GM23338 (cell line): Measurements from ENCODE around the gene LATS2. TPM values are rescaled to one million over a fixed set of nuclear protein-coding genes. Genes with fewer than 3 reads are reported as not detected.

Source experiments
- ATAC-seq: fragments of 200-7000 bp; cut with Tn5 transposase; 3 replicates; pipeline ENCODE4 v1.9.1; 2020
- DNase-seq: peaks from one replicate; pipeline ENCODE4 v3.0.0-alpha.2; 2015; ENCODE audit warnings: low spot score
- H2AFZ ChIP-seq: fragments of 200-600 bp; sonication (generic); 2 replicates; pipeline ENCODE4 v1.8.0; 2016; ENCODE audit warnings: antibody characterized with exemption, mild to moderate bottlenecking, moderate library complexity
- H3F3A ChIP-seq: fragments of 200-600 bp; sonication (generic); replicated peaks from 2 replicates; pipeline ENCODE4 v1.8.0; 2017; ENCODE audit warnings: antibody characterized with exemption, mixed run types, low read depth
- H3K27ac ChIP-seq: fragments of 200-600 bp; sonication (generic); 2 replicates; pipeline ENCODE4 v1.6.1; 2016; ENCODE audit warnings: low read depth
- H3K27me3 ChIP-seq: fragments of 200-600 bp; sonication (generic); 2 replicates; pipeline ENCODE4 v1.8.0; 2016; ENCODE audit warnings: mild to moderate bottlenecking, mixed run types, moderate library complexity; ENCODE audit not compliant: insufficient read depth
- H3K36me3 ChIP-seq: fragments of 200-600 bp; sonication (generic); 2 replicates; pipeline ENCODE4 v1.8.0; 2016; ENCODE audit warnings: mild to moderate bottlenecking; ENCODE audit not compliant: insufficient read depth
- H3K4me1 ChIP-seq: fragments of 200-600 bp; sonication (generic); 2 replicates; pipeline ENCODE4 v1.8.0; 2016; ENCODE audit warnings: mild to moderate bottlenecking, moderate library complexity; ENCODE audit not compliant: insufficient read depth
- H3K4me2 ChIP-seq: fragments of 200-600 bp; sonication (generic); 2 replicates; pipeline ENCODE4 v1.7.1; 2017; ENCODE audit warnings: mixed run types
- H3K4me3 ChIP-seq: fragments of 200-600 bp; sonication (generic); 2 replicates; pipeline ENCODE4 v1.6.1; 2016; ENCODE audit warnings: mixed run types
- H3K79me2 ChIP-seq: fragments of 200-600 bp; sonication (generic); replicated peaks from 2 replicates; pipeline ENCODE4 v1.8.0; 2017; ENCODE audit warnings: mild to moderate bottlenecking; ENCODE audit not compliant: insufficient read depth
- H3K9me2 ChIP-seq: fragments of 200-600 bp; sonication (generic); 2 replicates; pipeline ENCODE4 v1.8.0; 2017; ENCODE audit not compliant: insufficient read depth
- H4K20me1 ChIP-seq: fragments of 200-600 bp; sonication (generic); replicated peaks from 2 replicates; pipeline ENCODE4 v1.8.0; 2017; ENCODE audit warnings: mild to moderate bottlenecking; ENCODE audit not compliant: insufficient read depth
- H3K27ac Mint-ChIP-seq: 2 replicates; pipeline ENCODE4 v1.8.0; 2020; ENCODE audit warnings: inconsistent platforms, mild to moderate bottlenecking, moderate library complexity, mixed read lengths
- H3K27me3 Mint-ChIP-seq: 3 replicates; pipeline ENCODE4 v1.8.0; 2022; ENCODE audit warnings: low read depth, mild to moderate bottlenecking, moderate library complexity, mixed read lengths, inconsistent platforms; ENCODE audit not compliant: insufficient read depth, poor library complexity
- H3K36me3 Mint-ChIP-seq: 3 replicates; pipeline ENCODE4 v1.8.0; 2021; ENCODE audit warnings: low read depth, mild to moderate bottlenecking, inconsistent platforms, moderate library complexity, mixed read lengths
- H3K4me1 Mint-ChIP-seq: 3 replicates; pipeline ENCODE4 v1.8.0; 2020; ENCODE audit warnings: mild to moderate bottlenecking, inconsistent platforms, mixed read lengths
- H3K4me3 Mint-ChIP-seq: 3 replicates; pipeline ENCODE4 v1.8.0; 2021; ENCODE audit warnings: moderate library complexity, mild to moderate bottlenecking, inconsistent platforms, mixed read lengths
- H3K9me3 Mint-ChIP-seq: 3 replicates; pipeline ENCODE4 v1.8.0; 2020; ENCODE audit warnings: moderate library complexity, mild to moderate bottlenecking, inconsistent platforms, mixed read lengths
- CREB1 ChIP-seq: fragments of 250-450 bp; sonication (Bioruptor Pico); IDR thresholded peaks from 2 replicates; pipeline ENCODE4 v1.5.0; 2020; ENCODE audit warnings: low read depth, mild to moderate bottlenecking, moderate library complexity
- CTCF ChIP-seq, 2 experiments: fragments of 200-600 bp in 1 of 2; sonication (generic) in 1 of 2; conservative IDR thresholded peaks; 2 replicates each; pipeline versions ENCODE4 v1.5.1 to v1.6.1; 2016 to 2017; ENCODE audit warnings: antibody characterized with exemption in 2 of 2, low read depth in 2 of 2, mild to moderate bottlenecking in 2 of 2, moderate library complexity in 1 of 2
- ETS1 ChIP-seq: IDR thresholded peaks from 2 replicates; pipeline ENCODE4 v1.6.1; 2016; ENCODE audit warnings: antibody characterized with exemption
- EZH2 ChIP-seq: fragments of 200-600 bp; sonication (generic); IDR thresholded peaks from one replicate; pipeline ENCODE4 v1.8.0; 2017; ENCODE audit warnings: antibody characterized with exemption, mild to moderate bottlenecking, low read depth; ENCODE audit not compliant: unreplicated experiment
- EZH2phosphoT487 ChIP-seq: fragments of 200-600 bp; sonication (generic); IDR thresholded peaks from one replicate; pipeline ENCODE4 v1.8.1; 2018; ENCODE audit warnings: antibody characterized with exemption; ENCODE audit not compliant: unreplicated experiment
- JUNB ChIP-seq: IDR thresholded peaks from one replicate; pipeline ENCODE4 v1.6.1; 2016; ENCODE audit warnings: antibody characterized with exemption; ENCODE audit not compliant: unreplicated experiment
- NANOG ChIP-seq: IDR thresholded peaks from 2 replicates; pipeline ENCODE4 v1.6.1; 2016; ENCODE audit warnings: antibody characterized with exemption, borderline replicate concordance
- POLR2AphosphoS5 ChIP-seq: IDR thresholded peaks from 2 replicates; pipeline ENCODE4 v1.6.1; 2016; ENCODE audit warnings: antibody characterized with exemption, low read depth
- REST ChIP-seq: IDR thresholded peaks from one replicate; pipeline ENCODE4 v1.6.1; 2018; ENCODE audit warnings: antibody characterized with exemption; ENCODE audit not compliant: unreplicated experiment
- STAT1 ChIP-seq: IDR thresholded peaks from one replicate; pipeline ENCODE4 v1.6.1; 2016; ENCODE audit warnings: antibody characterized with exemption; ENCODE audit not compliant: unreplicated experiment
- ZNF114 ChIP-seq: fragments of 250-450 bp; sonication (Bioruptor Pico); IDR thresholded peaks from 2 replicates; pipeline ENCODE4 v1.5.0; 2020; ENCODE audit warnings: mild to moderate bottlenecking, moderate library complexity
- ZNF331 ChIP-seq: fragments of 250-450 bp; sonication (Bioruptor Pico); IDR thresholded peaks from 2 replicates; pipeline ENCODE4 v1.5.0; 2020; ENCODE audit warnings: low read depth, mild to moderate bottlenecking, moderate library complexity
- ZNF462 ChIP-seq: fragments of 250-450 bp; sonication (Bioruptor Pico); IDR thresholded peaks from 2 replicates; pipeline ENCODE4 v1.5.0; 2020; ENCODE audit warnings: mild to moderate bottlenecking, moderate library complexity
- polyA plus RNA-seq: library from polyadenylated mRNA; unstranded; fragments of >200 nt; fragmentation: Nextera tagmentation; extraction: Ambion mirVana; gene quantifications from 2 replicates; pipeline ENCODE4 v1.2.1, GENCODE V29; 2016
- total RNA-seq: library from RNA; depleted of rRNA; stranded (reverse); fragments of >200 nt; shearing (Covaris generic); gene quantifications from 2 replicates; pipeline ENCODE4 v1.2.3, GENCODE V29; 2014

The LATS2 gene
- total and polyA plus RNA-seq, 2 experiments from 2014 or later, result 10.5 to 25.4 TPM

- H3K4me1 ChIP-seq, result peaks cover 10% of the 10 kb centered on the region
- peak; percentile 45 for ATAC-seq
- DNase-seq, result no peak
- no peaks in the 10 kb centered on the region for H3K9me2 ChIP-seq
- no peaks in the 10 kb centered on the region for H3K79me2 ChIP-seq
- H3K4me3 ChIP-seq, result peak overlapping the region; percentile 49
- H3K27ac Mint-ChIP-seq, result 0 out of 2 replicates have a peak overlapping the region, but pooled peaks have one; percentile 18
- no peaks in the 10 kb centered on the region for H4K20me1 ChIP-seq
- peaks cover 36% of the 10 kb centered on the region for H3K4me1 Mint-ChIP-seq
- H3K27me3 Mint-ChIP-seq, result peaks cover 12% of the 10 kb centered on the region
- peak overlapping the region; percentile 19; the same call in 1 of the 2 replicates for H2AFZ ChIP-seq
- peaks cover 7% of the 10 kb centered on the region; the same call in 1 of the 2 replicates for H3K27me3 ChIP-seq
- no peaks in the 10 kb centered on the region for H3K36me3 Mint-ChIP-seq
- H3K36me3 ChIP-seq, result no peaks in the 10 kb centered on the region
- peak overlapping the region; percentile 43; the same call in 1 of the 2 replicates for H3K27ac ChIP-seq
- H3K9me3 Mint-ChIP-seq, result no peaks in the 10 kb centered on the region
- TF ChIP-seq ZNF331, result no peak
- TF ChIP-seq POLR2AphosphoS5, result no peak
- TF ChIP-seq EZH2phosphoT487, result no peak
- TF ChIP-seq JUNB, result no peak
- no peak for TF ChIP-seq EZH2
- no peak for TF ChIP-seq ZNF462
- TF ChIP-seq REST, result no peak
- TF ChIP-seq CTCF (conservative IDR thresholded peaks at IDR 0.05; ENCODE audit: low read depth in 2 of 2), result no peak
- TF ChIP-seq ZNF114 (CRISPR knock-in tag), result no peak
- TF ChIP-seq NANOG, result no peak
- no peak for TF ChIP-seq ETS1
- TF ChIP-seq STAT1, result no peak
- TF ChIP-seq CREB1 (CRISPR knock-in tag), result no peak
- peak overlapping the region; percentile 73 for H3K4me3 Mint-ChIP-seq
- 0 out of 2 replicates have a peak, but pooled peaks cover 5% of the 10 kb centered on the region for H3F3A ChIP-seq
- H3K4me2 ChIP-seq, result peak overlapping the region; percentile 73
These were observed 13.6 kb upstream of the LATS2 start for GRCh38 chr13:21075011-21075378.
